ENCODE measurements around the gene CHST12. TPM values are rescaled to one million over a fixed set of nuclear protein-coding genes. Genes with fewer than 3 reads are reported as not detected.
"Not testable (repeated sequence)": the region's sequence is repeated elsewhere in the genome, so short reads cannot be mapped to it uniquely, and the experiment has no call there.

The CHST12 gene
- total RNA-seq, 5 donors from 2014 or later (not counting 1 experiment from before 2014, with no cell fraction given): 20.3 to 41.5 (median 30.8) TPM

DNA sequence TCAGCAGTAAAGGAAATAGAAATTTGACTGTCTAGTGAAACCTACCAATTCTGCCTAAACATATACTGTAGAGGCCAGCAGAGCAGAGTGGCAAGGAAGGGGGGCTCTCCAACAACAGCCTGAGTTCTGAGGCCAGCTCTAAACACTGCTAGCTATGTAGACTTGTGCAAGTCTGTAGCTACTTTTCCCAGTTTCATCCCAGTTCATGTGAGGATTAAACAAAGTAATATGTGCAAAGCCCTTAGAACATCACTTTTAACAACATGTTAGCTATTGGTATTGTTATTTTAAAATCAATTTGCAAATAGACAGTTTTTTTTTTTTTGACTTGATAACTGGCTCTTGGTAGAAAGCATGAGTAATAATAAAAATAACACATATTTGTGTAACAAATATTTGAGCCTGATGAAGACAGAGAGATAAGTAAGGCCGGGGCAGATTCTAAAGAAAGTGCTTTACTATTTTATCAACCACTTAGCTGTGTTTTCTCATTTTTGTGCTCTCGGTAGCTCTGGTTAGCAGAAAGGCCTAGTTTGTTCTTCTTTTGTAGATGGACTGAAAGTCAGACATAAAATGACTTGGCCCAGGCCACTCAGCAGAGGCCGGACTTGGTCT is 9.3 kb downstream of the CHST12 start:
- no peak overlapping the region for H3K4me3 ChIP-seq (ENCODE audit: control insufficient read depth in 1 of 2, extremely low read depth in 1 of 2, low read length in 1 of 2)
- H3K9me3 Mint-ChIP-seq: no peaks in the 10 kb centered on the region
- H3K9me3 ChIP-seq: no peaks in the 10 kb centered on the region
- peaks cover 63 to 72% (median 67%) of the 10 kb centered on the region in 3 donors for H3K4me1 Mint-ChIP-seq
- H3K4me1 ChIP-seq (ENCODE audit: control insufficient read depth in 1 of 2, extremely low read depth in 1 of 2, insufficient read depth in 2 of 2, low read length in 2 of 2): peaks cover 0 to 71% of the 10 kb centered on the region in 2 experiments
- DNase-seq (no peak), ATAC-seq (replicated peaks in 1 of 4) (no peak)
- WGBS (ENCODE audit: insufficient coverage): no CpG with 5 or more reads among the region's 3 CpGs
- no peak overlapping the region for H3K4me3 Mint-ChIP-seq
- ChIA-PET POLR2A (interaction anchor here in 1 of 2 donors (0.6 kb wide), 2 partner anchors 13 to 1798 kb away, joined by 3 read pairs; no protein-coding TSS in a partner anchor), CTCF (interaction anchor here (0.6 kb wide), 2 partner anchors 30 to 748 kb away, joined by 3 read pairs; no protein-coding TSS in a partner anchor)
- no peaks in the 10 kb centered on the region for H3K27me3 Mint-ChIP-seq
- H3K27me3 ChIP-seq (replicated peaks in 1 of 2; ENCODE audit: control insufficient read depth in 2 of 2, extremely low read depth in 1 of 2, insufficient read depth in 2 of 2, low read length in 1 of 2): no peaks in the 10 kb centered on the region
- H3K36me3 Mint-ChIP-seq: peaks cover 19% of the 10 kb centered on the region
- no peak overlapping the region for H3K27ac ChIP-seq (ENCODE audit: low read length)
- peaks cover 0 to 3% of the 10 kb centered on the region in 2 donors for H3K36me3 ChIP-seq (ENCODE audit: control insufficient read depth in 2 of 2, extremely low read depth in 1 of 2, insufficient read depth in 1 of 2, low read length in 1 of 2)
- peak overlapping the region; percentile 41 to 66 for H3K27ac Mint-ChIP-seq

DNA sequence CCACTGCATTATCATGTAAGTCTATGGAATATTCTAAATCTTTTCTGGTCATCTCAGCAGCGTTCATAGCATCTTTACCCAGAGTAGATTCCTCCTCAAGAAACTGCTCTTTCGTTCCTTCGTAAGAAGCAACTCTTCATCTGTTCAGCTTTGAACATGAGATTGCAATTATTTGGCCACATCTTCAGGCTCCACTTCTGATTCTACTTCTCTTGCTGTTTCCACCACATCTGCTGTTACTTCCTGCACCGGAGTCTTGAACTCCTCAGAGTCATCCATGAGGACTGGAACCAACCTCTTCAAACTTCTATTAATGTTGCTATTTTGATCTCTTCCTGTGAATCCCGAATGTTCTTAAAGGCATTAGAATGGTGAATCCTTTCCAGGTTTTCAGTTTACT is 12.7 kb downstream of the CHST12 start:
- H3K27ac ChIP-seq (ENCODE audit: low read length): no peak overlapping the region
- no peak for ATAC-seq (replicated peaks in 1 of 4)
- ChIA-PET CTCF (no interaction called here), POLR2A (interaction anchor here in 1 of 2 donors (0.6 kb wide), 1 partner anchor 868 kb away, joined by 3 read pairs; no protein-coding TSS in a partner anchor)
- Mint-ChIP-seq H3K27ac (no peak overlapping the region), H3K36me3 (peaks cover 16% of the 10 kb centered on the region), H3K9me3 (no peaks in the 10 kb centered on the region), H3K4me3 (no peak overlapping the region), H3K27me3 (no peaks in the 10 kb centered on the region), H3K4me1 (peaks cover 41 to 61% (median 48%) of the 10 kb centered on the region in 3 donors)
- peaks cover 0 to 2% of the 10 kb centered on the region in 2 donors for H3K36me3 ChIP-seq (ENCODE audit: control insufficient read depth in 2 of 2, extremely low read depth in 1 of 2, insufficient read depth in 1 of 2, low read length in 1 of 2)
- no peaks in the 10 kb centered on the region for H3K27me3 ChIP-seq (replicated peaks in 1 of 2; ENCODE audit: control insufficient read depth in 2 of 2, extremely low read depth in 1 of 2, insufficient read depth in 2 of 2, low read length in 1 of 2)
- H3K4me1 ChIP-seq (ENCODE audit: control insufficient read depth in 1 of 2, extremely low read depth in 1 of 2, insufficient read depth in 2 of 2, low read length in 2 of 2): peaks cover 0 to 65% of the 10 kb centered on the region in 2 experiments
- no peak for DNase-seq
- 89% methylated on average over 3 of the region's 5 CpGs for WGBS (ENCODE audit: insufficient coverage)
- no peaks in the 10 kb centered on the region for H3K9me3 ChIP-seq
- H3K4me3 ChIP-seq (ENCODE audit: control insufficient read depth in 1 of 2, extremely low read depth in 1 of 2, low read length in 1 of 2): no peak overlapping the region

DNA sequence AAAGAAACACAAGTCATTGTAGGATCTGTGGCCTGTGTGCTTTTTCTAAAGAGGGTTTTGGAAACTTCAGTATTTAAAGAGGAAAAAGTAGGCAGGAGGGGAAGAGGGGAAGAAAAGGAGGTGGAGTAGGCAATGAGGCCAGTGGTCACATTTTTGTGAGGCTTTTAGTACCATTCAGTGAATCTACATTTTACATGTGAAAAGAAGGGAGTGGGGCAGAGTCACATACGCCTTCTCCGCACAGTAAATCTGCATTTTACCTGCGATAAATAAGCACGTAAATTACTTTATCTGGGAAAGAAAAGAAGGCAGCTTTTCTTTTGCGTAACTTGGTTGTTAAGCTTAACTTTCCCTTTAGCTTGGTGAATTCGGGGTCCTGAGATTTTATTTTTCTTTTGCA is 13.2 kb downstream of the CHST12 start:
- peaks cover 41 to 60% (median 47%) of the 10 kb centered on the region in 3 donors for H3K4me1 Mint-ChIP-seq
- no peaks in the 10 kb centered on the region for H3K9me3 Mint-ChIP-seq
- DNase-seq: no peak
- H3K27ac ChIP-seq (ENCODE audit: low read length): no peak overlapping the region
- H3K4me3 Mint-ChIP-seq: no peak overlapping the region
- H3K4me1 ChIP-seq (ENCODE audit: control insufficient read depth in 1 of 2, extremely low read depth in 1 of 2, insufficient read depth in 2 of 2, low read length in 2 of 2): peaks cover 0 to 59% of the 10 kb centered on the region in 2 experiments
- H3K27me3 ChIP-seq (replicated peaks in 1 of 2; ENCODE audit: control insufficient read depth in 2 of 2, extremely low read depth in 1 of 2, insufficient read depth in 2 of 2, low read length in 1 of 2): no peaks in the 10 kb centered on the region
- peaks cover 16% of the 10 kb centered on the region for H3K36me3 Mint-ChIP-seq
- H3K4me3 ChIP-seq (ENCODE audit: control insufficient read depth in 1 of 2, extremely low read depth in 1 of 2, low read length in 1 of 2): no peak overlapping the region
- ChIA-PET CTCF (interaction anchor here in 1 of 2 donors (2.2 kb wide), 1 partner anchor 9 kb away, joined by 9 read pairs; no protein-coding TSS in a partner anchor), POLR2A (no interaction called here)
- peaks cover 0 to 2% of the 10 kb centered on the region in 2 donors for H3K36me3 ChIP-seq (ENCODE audit: control insufficient read depth in 2 of 2, extremely low read depth in 1 of 2, insufficient read depth in 1 of 2, low read length in 1 of 2)
- ATAC-seq (replicated peaks in 1 of 4): no peak
- H3K9me3 ChIP-seq: no peaks in the 10 kb centered on the region
- no peaks in the 10 kb centered on the region for H3K27me3 Mint-ChIP-seq
- no peak overlapping the region for H3K27ac Mint-ChIP-seq
- 100% methylated on average over 5 of the region's 6 CpGs for WGBS (ENCODE audit: insufficient coverage)

DNA sequence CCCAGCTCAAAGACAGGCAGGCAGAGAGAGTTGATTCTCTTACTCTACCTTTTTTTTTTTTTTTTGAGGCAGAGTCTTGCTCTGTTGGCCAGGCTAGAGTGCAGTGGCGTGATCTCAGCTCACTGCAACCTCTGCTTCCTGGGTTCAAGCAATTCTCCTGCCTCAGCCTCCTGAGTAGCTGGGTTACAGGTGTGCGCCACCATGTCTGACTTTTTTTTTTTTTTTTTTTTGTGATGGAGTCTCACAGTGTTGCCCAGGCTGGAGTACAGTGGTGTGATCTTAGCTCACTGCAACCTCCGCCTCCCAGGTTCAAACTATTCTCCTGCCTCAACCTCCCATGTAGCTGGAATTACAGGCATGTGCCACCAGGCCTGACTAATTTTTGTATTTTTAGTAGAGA is 13.8 kb downstream of the CHST12 start:
- H3K4me3 Mint-ChIP-seq; H3K36me3 ChIP-seq (ENCODE audit: control insufficient read depth in 2 of 2, extremely low read depth in 1 of 2, insufficient read depth in 1 of 2, low read length in 1 of 2); POLR2A ChIA-PET; H3K27me3 ChIP-seq (replicated peaks in 1 of 2; ENCODE audit: control insufficient read depth in 2 of 2, extremely low read depth in 1 of 2, insufficient read depth in 2 of 2, low read length in 1 of 2); DNase-seq; ATAC-seq (replicated peaks in 1 of 4); H3K27ac Mint-ChIP-seq; H3K27ac ChIP-seq (ENCODE audit: low read length); H3K9me3 ChIP-seq; H3K27me3 Mint-ChIP-seq; H3K4me3 ChIP-seq (ENCODE audit: control insufficient read depth in 1 of 2, extremely low read depth in 1 of 2, low read length in 1 of 2); H3K9me3 Mint-ChIP-seq: not testable (repeated sequence)
- WGBS (ENCODE audit: insufficient coverage): no CpG with 5 or more reads among the region's 3 CpGs
- CTCF ChIA-PET: interaction anchor here in 1 of 2 donors (2.2 kb wide), 1 partner anchor 10 kb away, joined by 9 read pairs; no protein-coding TSS in a partner anchor
- Mint-ChIP-seq H3K36me3 (peaks cover 16% of the 10 kb centered on the region), H3K4me1 (peaks cover 41 to 58% (median 42%) of the 10 kb centered on the region in 3 donors)
- peaks cover 0 to 56% of the 10 kb centered on the region in 2 experiments for H3K4me1 ChIP-seq (ENCODE audit: control insufficient read depth in 1 of 2, extremely low read depth in 1 of 2, insufficient read depth in 2 of 2, low read length in 2 of 2)

DNA sequence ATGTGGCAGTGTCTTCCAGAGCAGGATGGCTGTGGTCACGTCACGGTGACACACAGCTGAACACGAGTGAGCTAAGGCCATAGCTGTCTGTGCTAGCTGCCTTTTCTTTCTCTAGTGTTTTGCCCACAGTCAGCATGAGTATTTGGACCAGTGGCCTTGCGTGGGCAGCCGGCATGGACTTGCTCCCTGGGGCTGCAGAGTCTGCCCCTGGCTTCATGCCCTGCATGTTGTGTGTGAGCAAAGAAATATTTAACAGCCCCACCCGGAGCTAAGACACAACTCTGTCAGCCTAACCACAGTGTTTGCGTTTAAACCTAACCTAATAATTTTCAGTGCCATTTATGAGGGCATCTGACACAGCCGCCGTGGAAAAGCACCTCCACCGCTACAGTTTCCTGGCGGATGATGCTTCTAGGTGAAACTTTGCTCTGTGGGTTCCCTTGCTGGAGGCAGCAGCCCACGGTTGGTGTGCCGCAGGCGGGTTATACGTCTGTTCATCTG is 14.6 kb downstream of the CHST12 start:
- ChIA-PET CTCF (interaction anchor here in 1 of 2 donors (1.0 to 2.2 kb wide), 3 partner anchors 11 to 30 kb away, joined by 3 to 9 read pairs (median 8); no protein-coding TSS in a partner anchor), POLR2A (no interaction called here)
- Histone ChIP-seq H3K4me3 (ENCODE audit: control insufficient read depth in 1 of 2, extremely low read depth in 1 of 2, low read length in 1 of 2) (no peak overlapping the region), H3K4me1 (ENCODE audit: control insufficient read depth in 1 of 2, extremely low read depth in 1 of 2, insufficient read depth in 2 of 2, low read length in 2 of 2) (peaks cover 0 to 51% of the 10 kb centered on the region in 2 experiments), H3K36me3 (ENCODE audit: control insufficient read depth in 2 of 2, extremely low read depth in 1 of 2, insufficient read depth in 1 of 2, low read length in 1 of 2) (peaks cover 0 to 5% of the 10 kb centered on the region in 2 donors), H3K27ac (ENCODE audit: low read length) (peak overlapping the region; percentile 22), H3K9me3 (no peaks in the 10 kb centered on the region), H3K27me3 (replicated peaks in 1 of 2; ENCODE audit: control insufficient read depth in 2 of 2, extremely low read depth in 1 of 2, insufficient read depth in 2 of 2, low read length in 1 of 2) (no peaks in the 10 kb centered on the region)
- Mint-ChIP-seq H3K4me3 (peak overlapping the region; percentile 41 to 44 (median 43)), H3K36me3 (peaks cover 14% of the 10 kb centered on the region), H3K27ac (peak overlapping the region; percentile 75 to 85), H3K27me3 (no peaks in the 10 kb centered on the region), H3K4me1 (peaks cover 33 to 51% (median 34%) of the 10 kb centered on the region in 3 donors), H3K9me3 (no peaks in the 10 kb centered on the region)
- ATAC-seq (replicated peaks in 1 of 4) (peak; percentile 64 to 95 (median 76)), DNase-seq (peak; percentile 5 to 82 (median 62))
- WGBS (ENCODE audit: insufficient coverage): 28% methylated on average over 12 of the region's 15 CpGs

DNA sequence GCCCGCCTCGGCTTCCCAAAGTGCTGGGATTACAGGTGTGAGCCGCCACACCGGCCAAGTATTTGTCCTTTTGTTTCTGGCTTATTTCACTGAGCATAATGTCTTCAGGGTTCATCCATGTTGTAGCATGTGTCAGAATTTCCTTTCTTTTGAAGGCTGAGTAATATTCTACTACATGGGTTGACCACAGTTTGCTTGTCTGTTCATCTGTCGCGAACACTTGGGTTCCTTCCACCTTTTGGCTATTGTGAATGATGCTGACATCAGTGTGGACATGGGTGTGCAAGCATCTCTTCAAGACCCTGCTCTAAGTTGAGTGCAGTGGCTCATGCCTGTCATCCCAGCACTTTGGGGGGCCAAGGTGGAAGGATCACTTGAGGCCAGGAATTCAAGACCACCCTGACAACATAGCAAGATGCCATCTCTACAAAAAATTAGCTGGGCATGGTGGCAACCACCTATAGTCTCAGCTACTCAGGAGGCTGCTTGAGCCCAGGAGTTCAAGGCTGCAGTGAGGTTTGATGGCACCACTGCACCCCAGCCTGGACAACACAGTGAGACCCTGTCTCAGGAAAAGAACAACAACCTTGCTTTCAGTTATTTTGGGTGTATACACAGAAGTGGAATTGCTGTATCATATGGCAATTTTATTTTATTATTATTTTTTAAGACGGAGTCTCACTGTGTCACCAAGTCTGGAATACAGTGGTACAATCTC is 17.0 kb downstream of the CHST12 start:
- CTCF ChIA-PET: interaction anchor here (0.7 kb wide), 3 partner anchors 19 to 1356 kb away, joined by 3 to 5 read pairs (median 4); no protein-coding TSS in a partner anchor

More for the DNA sequence above, 17.0 kb downstream of the CHST12 start:
- no peaks in the 10 kb centered on the region for H3K9me3 ChIP-seq
- POLR2A ChIA-PET: no interaction called here
- peaks cover 0 to 9% of the 10 kb centered on the region in 2 donors for H3K36me3 ChIP-seq (ENCODE audit: control insufficient read depth in 2 of 2, extremely low read depth in 1 of 2, insufficient read depth in 1 of 2, low read length in 1 of 2)
- H3K4me3 ChIP-seq (ENCODE audit: control insufficient read depth in 1 of 2, extremely low read depth in 1 of 2, low read length in 1 of 2): no peak overlapping the region
- Mint-ChIP-seq H3K4me3 (no peak overlapping the region), H3K27ac (no peak overlapping the region), H3K36me3 (peaks cover 9% of the 10 kb centered on the region), H3K9me3 (no peaks in the 10 kb centered on the region), H3K4me1 (peaks cover 19 to 43% (median 26%) of the 10 kb centered on the region in 3 donors), H3K27me3 (no peaks in the 10 kb centered on the region)
- H3K27ac ChIP-seq (ENCODE audit: low read length): no peak overlapping the region
- H3K27me3 ChIP-seq (replicated peaks in 1 of 2; ENCODE audit: control insufficient read depth in 2 of 2, extremely low read depth in 1 of 2, insufficient read depth in 2 of 2, low read length in 1 of 2): no peaks in the 10 kb centered on the region
- no peak for DNase-seq
- 93% methylated on average over 5 of the region's 7 CpGs for WGBS (ENCODE audit: insufficient coverage)
- H3K4me1 ChIP-seq (ENCODE audit: control insufficient read depth in 1 of 2, extremely low read depth in 1 of 2, insufficient read depth in 2 of 2, low read length in 2 of 2): peaks cover 0 to 51% of the 10 kb centered on the region in 2 experiments
- no peak for ATAC-seq (replicated peaks in 1 of 4)
